Activated CD4-positive, alpha-beta T cell treated with anti-CD3 and anti-CD28 coated beads, Interleukin-2, amount 50 U/mL, for 4 hours (primary cell): ENCODE measurements around the gene SPG7.
"Not testable (repeated sequence)": the region's sequence is repeated elsewhere in the genome, so short reads cannot be mapped to it uniquely, and the experiment has no call there.

ENCODE experiments used
- DNase-seq, 2 experiments: peaks; one replicate each; pipeline ENCODE4 v3.0.0-alpha.2; 2020

Gene SPG7

GRCh38 chr16:89582614-89583196, 74.5 kb downstream of the SPG7 start:
- DNase-seq = no peak

- DNase-seq = no peak
These were observed 75.1 kb downstream of the SPG7 start for GRCh38 chr16:89583197-89583894.

DNA sequence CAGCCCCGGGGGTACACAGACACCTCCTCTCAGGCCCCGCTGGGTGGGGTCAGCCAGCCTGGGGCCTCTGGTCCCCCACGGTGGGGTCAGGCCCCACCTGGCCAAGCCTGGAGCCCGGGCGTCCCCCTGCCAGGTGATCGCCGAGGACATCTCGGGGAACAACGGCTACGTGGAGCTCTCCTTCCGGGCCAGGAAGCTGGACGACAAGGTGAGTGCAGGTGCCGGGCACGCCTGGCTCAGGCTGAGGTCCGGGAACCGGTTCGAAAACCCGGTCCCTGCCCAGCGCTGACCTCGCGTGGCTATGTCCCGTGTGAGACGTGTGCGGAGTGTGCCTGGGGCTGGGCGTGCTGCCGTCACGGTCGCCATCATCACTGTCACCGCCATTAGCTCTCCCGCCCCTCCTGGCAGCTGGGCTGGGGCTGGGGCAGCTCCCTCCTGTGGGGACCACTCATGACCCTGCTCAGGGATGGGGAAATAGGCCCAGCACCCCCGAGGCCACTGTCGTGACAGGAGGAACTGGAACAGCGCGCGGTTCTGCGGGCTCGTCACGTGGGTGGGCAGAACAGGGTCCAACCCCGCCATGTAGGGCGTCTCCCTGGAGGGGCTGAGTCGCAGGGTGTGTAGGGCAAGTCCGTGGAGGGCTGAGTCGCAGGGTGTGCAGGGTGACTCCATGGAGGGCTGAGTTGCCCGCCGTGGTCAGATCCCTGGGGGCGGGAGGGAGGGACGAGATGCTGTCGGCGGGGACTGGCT, 75.9 kb downstream of the SPG7 start:
- DNase-seq = no peak

DNA sequence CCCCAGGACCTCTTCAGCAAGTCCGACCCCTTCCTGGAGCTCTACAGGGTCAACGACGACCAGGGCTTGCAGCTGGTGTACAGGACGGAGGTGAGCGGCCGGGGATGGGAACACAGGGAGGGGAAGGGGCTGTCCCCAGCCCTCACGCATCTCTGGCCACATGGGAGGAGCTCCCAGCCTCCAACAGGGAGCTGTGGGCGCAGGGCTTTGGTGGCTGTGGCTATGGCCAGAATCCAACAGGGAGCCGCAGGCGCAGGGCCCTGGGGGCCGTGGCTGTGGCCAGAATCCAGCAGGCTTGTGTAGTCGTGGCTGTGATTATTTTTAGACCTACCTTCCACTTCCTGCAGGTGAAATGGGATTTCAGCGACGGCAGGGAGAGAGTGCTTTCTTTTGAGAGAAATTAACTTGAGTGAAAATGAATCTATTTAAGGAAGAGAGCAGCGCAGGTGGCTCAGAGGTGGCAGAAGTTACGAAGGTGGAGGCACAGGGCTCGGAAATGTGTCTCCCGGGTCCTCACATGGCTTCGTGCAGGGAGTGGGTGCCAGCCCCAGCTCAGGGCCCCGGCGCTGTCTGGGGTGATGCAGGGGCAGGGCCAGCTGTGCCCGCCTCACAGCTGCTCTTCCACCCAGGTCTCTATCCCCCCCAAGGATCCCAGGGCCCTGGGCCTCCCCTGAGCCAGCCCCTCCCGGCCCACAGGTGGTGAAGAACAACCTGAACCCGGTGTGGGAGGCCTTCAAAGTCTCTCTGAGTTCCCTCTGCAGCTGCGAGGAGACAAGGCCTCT, 76.8 kb downstream of the SPG7 start:
- DNase-seq = no peak

DNA sequence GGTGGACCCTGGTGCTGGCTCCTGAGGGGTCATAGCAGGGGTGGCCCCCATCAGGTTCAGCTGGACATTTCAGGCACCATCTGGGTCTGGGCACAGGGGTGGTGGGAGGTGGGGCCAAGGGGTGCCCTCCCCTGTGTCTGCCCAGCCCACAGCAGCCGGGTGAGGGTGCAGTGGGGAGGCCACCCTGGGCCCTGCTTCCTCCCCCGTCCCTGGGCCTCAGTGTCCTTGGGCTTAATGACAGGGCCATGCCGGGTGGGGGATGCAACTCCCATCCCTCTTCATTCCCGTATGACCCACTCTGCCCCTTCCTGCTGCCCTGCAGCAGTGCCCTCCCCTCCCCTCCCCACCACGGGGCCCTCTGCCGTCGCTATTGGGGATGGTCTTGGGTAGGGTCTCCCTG, 78.0 kb downstream of the SPG7 start:
- no peak for DNase-seq

GRCh38 chr16:89586853-89587252, 78.7 kb downstream of the SPG7 start:
- DNase-seq = no peak

- not testable (repeated sequence) for DNase-seq
These were observed 79.5 kb downstream of the SPG7 start for GRCh38 chr16:89587676-89588075.

GRCh38 chr16:89588413-89589109, 80.4 kb downstream of the SPG7 start:
- no peak for DNase-seq

GRCh38 chr16:89589241-89589926, 81.2 kb downstream of the SPG7 start:
- no peak for DNase-seq

GRCh38 chr16:89593841-89594240, 85.6 kb downstream of the SPG7 start:
- DNase-seq = peak; percentile 16 to 19

DNA sequence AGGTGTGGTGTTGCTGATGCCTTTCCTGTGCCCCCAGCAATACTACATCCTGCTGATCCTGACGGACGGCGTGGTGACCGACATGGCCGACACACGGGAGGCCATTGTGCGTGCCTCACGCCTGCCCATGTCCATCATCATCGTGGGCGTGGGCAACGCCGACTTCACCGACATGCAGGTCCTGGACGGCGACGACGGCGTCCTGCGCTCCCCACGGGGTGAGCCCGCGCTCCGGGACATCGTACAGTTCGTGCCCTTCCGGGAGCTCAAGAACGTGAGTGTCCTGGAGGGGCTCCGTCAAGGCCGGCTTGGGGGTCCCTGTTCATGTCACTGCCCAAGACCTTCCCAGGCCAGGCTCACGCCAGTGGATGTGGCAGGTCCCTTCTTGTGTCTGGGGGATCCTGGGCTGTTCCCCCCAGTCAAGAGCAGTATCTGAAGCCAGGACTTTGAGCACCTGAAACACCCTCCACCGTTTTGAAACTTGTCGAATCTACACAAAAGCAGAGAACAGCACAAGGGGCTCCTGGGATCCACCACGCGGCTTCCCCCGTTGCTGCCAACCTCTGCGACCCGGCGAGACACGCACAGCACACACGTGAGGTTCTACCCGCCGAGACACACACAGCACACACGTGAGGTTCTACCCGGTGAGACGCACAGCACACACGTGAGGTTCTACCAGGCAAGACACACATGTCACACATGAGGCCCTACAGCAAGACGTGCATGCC, 87.3 kb downstream of the SPG7 start:
- DNase-seq = no peak

GRCh38 chr16:89596061-89596689, 88.0 kb downstream of the SPG7 start:
- DNase-seq = no peak

DNA sequence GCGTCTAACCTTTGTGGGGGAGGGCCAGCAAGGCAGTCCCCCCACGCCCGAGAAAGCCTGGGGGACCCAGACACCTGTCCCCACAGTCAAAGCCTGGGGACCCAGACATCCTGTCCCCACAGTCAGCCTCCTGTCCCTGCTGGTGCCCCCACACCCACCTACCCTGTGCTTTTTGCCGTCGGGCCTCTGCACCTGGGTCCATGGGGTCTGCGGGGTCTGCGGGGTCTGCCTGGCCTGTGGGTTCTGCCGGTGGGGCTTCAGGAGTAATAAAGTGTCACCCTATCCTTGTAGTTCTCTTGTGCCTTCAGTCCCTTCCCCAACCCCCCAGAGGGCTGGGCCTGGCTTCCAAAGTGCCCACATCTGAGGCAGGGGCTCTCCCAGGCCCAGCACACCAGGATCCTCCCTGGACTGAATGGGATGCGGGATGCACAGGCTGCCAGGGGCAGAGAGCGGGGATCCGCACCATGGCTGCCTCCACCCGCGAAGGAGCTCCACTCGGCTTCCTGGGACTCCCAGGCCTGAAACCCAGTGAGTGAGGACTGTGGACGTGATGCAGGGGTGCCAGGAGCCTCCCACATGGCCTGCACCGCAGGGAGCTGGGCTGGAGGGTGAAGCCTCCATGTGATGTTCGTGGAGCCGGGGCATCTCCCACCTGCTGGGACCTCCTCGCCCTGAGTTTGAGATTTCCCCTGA, 88.9 kb downstream of the SPG7 start:
- no peak for DNase-seq

- no peak for DNase-seq
These were observed 90.0 kb downstream of the SPG7 start for GRCh38 chr16:89598199-89598598.

DNA sequence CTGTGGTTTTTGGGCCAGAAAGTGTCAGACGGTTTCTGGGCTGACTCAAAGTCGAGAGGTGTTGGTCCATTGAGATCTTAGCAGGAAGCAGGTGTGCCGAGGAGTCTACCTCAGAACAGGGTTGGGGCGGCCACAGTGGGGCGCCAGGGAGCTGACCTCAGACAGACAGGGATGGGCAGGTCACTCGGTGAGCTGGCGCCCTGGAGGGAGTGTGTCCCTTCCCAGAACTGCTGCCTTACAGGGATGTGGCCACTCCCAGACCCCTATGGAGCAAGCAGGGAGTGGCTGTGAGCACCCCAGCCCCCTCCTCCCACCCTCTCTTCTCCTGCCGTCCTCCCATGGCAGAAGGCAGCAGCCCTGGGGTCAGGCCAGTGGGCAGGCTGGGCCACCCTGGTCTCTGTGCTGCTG, 91.3 kb downstream of the SPG7 start:
- no peak for DNase-seq

DNA sequence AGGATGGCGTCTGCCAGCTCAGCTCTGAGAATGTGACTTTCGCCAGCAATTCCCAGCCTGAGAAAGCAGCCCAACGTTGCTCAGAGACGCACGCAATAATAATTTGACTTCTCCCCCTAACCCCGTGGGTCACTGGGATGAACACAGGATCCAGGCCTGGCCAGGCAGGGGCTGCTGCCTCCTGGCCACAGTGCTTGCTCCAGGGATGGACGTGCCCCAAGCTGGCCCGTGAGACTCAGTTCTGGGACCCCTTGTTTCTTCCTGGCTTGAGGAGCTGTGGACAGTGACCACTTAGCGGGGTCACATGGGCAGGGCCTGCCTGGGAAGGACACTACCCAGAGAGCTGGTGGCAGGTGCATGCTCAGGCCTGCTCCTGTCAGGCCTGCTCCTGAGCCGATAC, 91.7 kb downstream of the SPG7 start:
- DNase-seq = no peak

- no peak for DNase-seq
These were observed 92.2 kb downstream of the SPG7 start for GRCh38 chr16:89600427-89600826.

DNA sequence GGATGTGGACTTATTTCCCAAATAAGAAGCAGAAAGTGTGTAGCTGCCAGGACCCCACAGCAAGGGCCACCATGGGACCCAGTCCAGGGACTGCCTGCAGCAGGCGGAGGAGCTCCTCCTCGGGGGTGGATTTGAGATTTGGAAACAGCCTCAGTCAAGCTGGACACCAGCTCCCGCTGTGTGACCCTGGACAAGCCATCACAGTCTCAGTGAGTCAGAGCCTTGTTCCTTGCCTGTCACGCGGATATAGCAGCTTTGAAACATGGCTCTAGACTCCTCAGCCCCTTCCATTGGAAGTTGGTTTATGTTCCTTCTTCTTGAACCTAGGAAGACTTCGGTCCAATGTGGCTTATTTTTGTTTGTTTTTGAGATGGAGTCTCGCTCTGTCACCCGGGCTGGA, 92.8 kb downstream of the SPG7 start:
- DNase-seq = no peak

DNA sequence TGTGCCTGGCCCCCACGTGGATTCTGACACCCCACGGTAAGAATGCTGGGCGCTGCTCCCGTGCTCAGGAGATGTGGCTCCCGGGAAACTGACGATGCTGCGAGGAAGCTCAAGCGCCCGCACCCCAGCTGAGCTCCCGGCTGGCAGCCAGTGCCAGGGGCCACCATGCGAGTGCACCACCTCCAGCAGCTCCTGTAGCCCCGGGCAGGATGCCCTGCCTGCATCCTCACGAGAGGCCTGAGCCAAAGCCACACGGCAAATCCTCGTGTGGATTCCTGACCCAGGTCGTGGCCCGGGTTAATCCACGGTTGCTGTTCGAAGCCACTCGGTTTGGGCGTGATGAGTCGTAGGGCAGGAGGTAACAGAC, 93.7 kb downstream of the SPG7 start:
- DNase-seq = no peak

DNA sequence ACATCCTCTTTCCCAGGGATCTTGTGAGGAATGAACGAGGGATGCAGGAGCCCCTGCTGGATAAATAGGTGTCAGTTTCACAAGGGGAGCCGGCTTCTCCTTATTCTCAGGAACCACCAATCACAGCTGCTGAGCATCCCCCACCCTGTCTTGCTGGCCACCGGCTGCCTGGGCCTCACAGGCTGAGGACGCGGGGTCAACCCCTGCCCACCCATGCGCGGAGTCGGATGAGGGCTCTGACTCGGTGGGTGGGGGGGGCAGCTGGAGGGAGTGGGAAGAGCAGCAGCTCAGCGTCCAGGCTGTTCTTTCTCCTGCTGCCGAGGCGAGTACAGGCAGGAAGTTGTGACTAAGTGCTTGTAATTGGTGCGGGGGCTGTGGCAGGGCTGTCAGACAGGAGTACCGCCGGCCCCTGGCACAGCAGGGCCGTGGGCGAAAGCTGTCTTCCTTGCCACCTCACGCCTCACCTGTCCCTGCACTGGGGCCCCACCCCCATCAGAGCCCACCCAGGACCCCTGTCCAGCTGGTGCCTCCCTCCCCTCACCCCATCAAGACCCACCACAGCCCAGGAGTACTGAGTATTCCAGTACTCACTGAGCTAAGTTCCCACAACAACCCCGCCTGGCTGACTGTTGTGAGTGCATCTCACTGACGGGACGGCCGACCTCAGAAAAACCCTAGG, 94.2 kb downstream of the SPG7 start:
- peak; percentile 64 to 68 for DNase-seq
